ENCODE data around the gene MRPL34.

- TF ChIP-seq POLR2A (IDR thresholded peaks at IDR 0.05) = no peak
- TF ChIP-seq CTCF (IDR thresholded peaks at IDR 0.05 in 4 of 5, conservative IDR thresholded peaks at IDR 0.05 in 1 of 5) = no peak
Measured at GRCh38 chr19:17351815-17352435, 46.3 kb downstream of the MRPL34 start.
